Heart right ventricle (tissue), 16 donors: ENCODE results near the gene DEPP1. TPM values are rescaled to one million over a fixed set of nuclear protein-coding genes. Genes with fewer than 3 reads are reported as not detected.

Experiments used
- ATAC-seq, 8 donors: fragments of 200-7000 bp; cut with Tn5 transposase; one replicate each; pipeline ENCODE4 v1.9.1; 2020; ENCODE audit warnings: mild to moderate bottlenecking in 8 of 8, moderate library complexity in 8 of 8, moderate number of reproducible peaks in 1 of 8
- DNase-seq, 2 donors: peaks; one replicate each; pipeline ENCODE4 v3.0.0-alpha.2; 2020
- H3K27ac ChIP-seq, 10 donors: fragments of 200-600 bp; sonication (generic) in 2 of 10; one replicate each; pipeline versions ENCODE4 v1.5.0 to v1.8.0; 2020 to 2022; ENCODE audit warnings: mild to moderate bottlenecking in 3 of 10
- H3K27me3 ChIP-seq, 7 donors: fragments of 200-600 bp; one replicate each; pipeline ENCODE4 v1.8.0; 2021 to 2022; ENCODE audit warnings: mild to moderate bottlenecking in 2 of 7
- H3K36me3 ChIP-seq, 9 donors: fragments of 200-600 bp; sonication (generic) in 1 of 9; one replicate each; pipeline versions ENCODE4 v1.5.0 to v1.8.0; 2020 to 2022; ENCODE audit warnings: mild to moderate bottlenecking in 2 of 9
- H3K4me1 ChIP-seq, 9 donors: fragments of 200-600 bp; sonication (generic) in 1 of 9; one replicate each; pipeline versions ENCODE4 v1.5.0 to v1.8.0; 2020 to 2022; ENCODE audit warnings: mild to moderate bottlenecking in 4 of 9
- H3K4me3 ChIP-seq, 10 donors: fragments of 200-600 bp; sonication (generic) in 2 of 10; one replicate each; pipeline versions ENCODE4 v1.5.0 to v1.8.0; 2020 to 2022; ENCODE audit warnings: mild to moderate bottlenecking in 7 of 10, moderate library complexity in 2 of 10
- H3K9me3 ChIP-seq, 11 donors: fragments of 200-600 bp in 10 of 11; sonication (generic) in 2 of 11; one replicate each; pipeline versions ENCODE4 v1.5.0 to v1.8.0; 2013 to 2022; ENCODE audit warnings: mild to moderate bottlenecking in 2 of 11, control low read depth in 1 of 11, moderate library complexity in 1 of 11
- CTCF ChIP-seq, 9 donors: fragments of 200-600 bp; sonication (generic) in 2 of 9; IDR thresholded peaks; one replicate each; pipeline versions ENCODE4 v1.5.0 to v1.8.0; 2021 to 2022; ENCODE audit warnings: antibody characterized with exemption in 9 of 9, mild to moderate bottlenecking in 5 of 9, moderate library complexity in 1 of 9
- WGBS, 2 donors: extraction: QIAGEN DNeasy Blood & Tissue Kit; methylation state at CpG; one replicate each; pipeline ENCODE4 v1.1.7; 2013; ENCODE audit warnings: inconsistent platforms in 1 of 2; 5-methylcytosine and 5-hydroxymethylcytosine counted together
- intact Hi-C, 10 donors: fragments of 100-400 bp; cut with DNase I; formaldehyde crosslinking; loops; one replicate each; pipeline versions ENCODE4 v1.11.1 to v1.14.2; 2022
- polyA plus RNA-seq, 2 donors: library from polyadenylated mRNA; stranded (reverse); fragments of 200-250 nt; gene quantifications; one replicate each; pipeline ENCODE4 v1.2.3, GENCODE V29; 2013
- total RNA-seq, 10 donors: library from RNA; stranded (reverse); fragmentation: NEBNext Ultra II Directional in 3 of 10; extraction: Animal tissue kit (Norgen Biotek cat#: 25700) in 3 of 10; gene quantifications; one replicate each; pipeline versions ENCODE4 v1.2.1 to v1.2.4, GENCODE V29; 2021 to 2023
- donor health status: Arrhythmogenic right ventricular cardiomyopathy.
- donor health status: ischemic (EF 13 %, LVEDD 7.1; RV severe dilation, severe dysfunction).
- donor health status: healthy with polysubstance abuse.
- donor health status: DM: no; HTN: yes; CAD: no.
- donor health status: DM: no; HTN: no; CAD: no.
- donor health status: ischemic (EF 25% LVEDD 6.9; RV normal size, moderate dysfunction).
- donor health status: ischemic (EF 25% LVEDD 5.7; RV mildly dilated, moderate dysfunction).
- donor health status: healthy.
- donor health status: DM: yes; HTN: yes; CAD: no.
- donor health status: Ischemic cardiomyopathy.
- donor health status: ischemic (EF 35%, LVEDD 5.7; RV mildly dilated, moderate dysfunction).
- donor health status: nonischemic (EF 11% LVEDD 7.7; RV severe dilation, severe dysfunction).
- donor health status: DM: yes; HTN: yes; CAD: no.
- donor health status: PGD.
- donor health status: ischemic (EF 29% LVEDD 5.4; RV normal size, mild dysfunction).
- donor health status: nonischemic (EF 23%, LVEDD 6.1; RV moderate dilation, normal function).

Gene DEPP1
- total and polyA plus RNA-seq, 12 donors, result 10.0 to 172 (median 25.1) TPM

DNA sequence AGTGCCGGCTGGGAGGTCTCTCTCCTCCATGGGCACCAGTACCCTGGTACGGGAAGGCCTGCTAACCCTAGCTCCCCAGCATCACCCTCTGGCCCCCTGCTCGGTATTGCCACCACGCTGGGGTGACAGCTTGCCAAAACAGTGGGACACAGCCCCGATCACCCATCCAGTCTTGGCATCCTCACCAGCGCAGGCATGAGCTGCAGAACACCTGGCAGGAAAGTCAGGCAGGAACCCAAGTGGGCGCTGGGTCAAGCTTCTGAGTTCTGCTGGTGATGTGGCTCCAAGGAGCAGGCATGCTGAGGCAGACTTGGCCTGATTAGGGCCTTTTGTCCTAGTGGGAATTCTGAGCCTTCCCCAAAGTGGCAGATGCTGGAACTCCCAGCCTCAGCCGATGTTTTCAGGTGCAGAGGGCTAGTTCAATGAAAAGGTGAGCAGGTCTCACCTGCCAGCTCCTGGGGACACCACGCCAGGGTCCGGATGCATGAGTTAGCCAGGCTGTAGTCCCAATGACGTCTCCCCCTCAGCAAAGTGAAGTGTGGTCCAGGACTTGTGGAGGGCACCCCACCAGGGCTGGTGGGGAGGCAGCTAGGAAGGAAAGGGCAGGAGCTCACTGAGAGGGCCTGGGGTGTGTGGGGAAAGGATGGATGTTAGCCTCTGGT is 13.6 kb upstream of the DEPP1 start:
- no peak for ATAC-seq

DNA sequence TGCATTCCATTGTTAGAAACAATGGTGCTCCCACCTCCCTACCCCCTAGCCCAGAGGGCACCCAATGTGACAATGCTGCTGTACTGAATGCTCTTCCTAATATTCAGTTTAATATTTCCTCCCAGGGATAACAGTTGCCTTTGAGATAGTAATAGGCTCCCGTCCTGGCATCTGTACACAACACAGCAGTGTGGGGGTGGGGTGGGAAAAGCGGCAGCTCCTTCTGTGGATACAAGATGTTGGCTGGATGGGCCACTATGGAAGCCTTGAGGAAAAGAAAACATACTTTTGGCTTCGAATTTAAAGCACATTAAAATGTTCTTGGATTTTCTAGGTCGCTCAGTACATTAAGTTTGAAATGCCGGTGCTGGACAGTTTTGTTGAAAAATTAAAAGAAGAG is 13.0 kb upstream of the DEPP1 start:
- TF ChIP-seq CTCF (IDR thresholded peaks at IDR 0.05), result no peak
- peaks cover 0 to 79% (median 30%) of the 10 kb centered on the region in 9 donors for H3K36me3 ChIP-seq
- no peak overlapping the region for H3K4me3 ChIP-seq
- ATAC-seq (no peak), DNase-seq (peak in 1 of 2 donors; percentile 43)
- peak overlapping the region in 9 of 10 donors; percentile 21 to 99 (median 65) for H3K27ac ChIP-seq
- peaks cover 38 to 86% (median 69%) of the 10 kb centered on the region in 9 donors for H3K4me1 ChIP-seq
- WGBS, 2 donors, result 47 to 52% methylated on average over 5 of the region's 5 CpGs
- intact Hi-C loops, result loop anchor here in 4 of 10 donors (5.0 to 10.0 kb wide), 4 partner anchors 57 to 433 kb away; no protein-coding TSS in a partner anchor
- no peaks in the 10 kb centered on the region for H3K9me3 ChIP-seq
- no peaks in the 10 kb centered on the region for H3K27me3 ChIP-seq

More for the DNA sequence above, 13.6 kb upstream of the DEPP1 start:
- H3K27ac ChIP-seq, result peak overlapping the region in 9 of 10 donors; percentile 21 to 99 (median 65)
- peaks cover 43 to 89% (median 75%) of the 10 kb centered on the region in 9 donors for H3K4me1 ChIP-seq
- no peaks in the 10 kb centered on the region for H3K9me3 ChIP-seq
- intact Hi-C loops, result loop anchor here in 4 of 10 donors (5.0 to 10.0 kb wide), 4 partner anchors 57 to 433 kb away; no protein-coding TSS in a partner anchor
- no peaks in the 10 kb centered on the region for H3K27me3 ChIP-seq
- no peak for TF ChIP-seq CTCF (IDR thresholded peaks at IDR 0.05)
- no peak overlapping the region for H3K4me3 ChIP-seq
- H3K36me3 ChIP-seq, result peaks cover 0 to 73% (median 30%) of the 10 kb centered on the region in 9 donors
- 59 to 62% methylated on average over 11 of the region's 11 CpGs for WGBS, 2 donors
- DNase-seq, result peak in 1 of 2 donors; percentile 56

- H3K27me3 ChIP-seq, result no peaks in the 10 kb centered on the region
- peaks cover 0 to 85% (median 30%) of the 10 kb centered on the region in 9 donors for H3K36me3 ChIP-seq
- peak overlapping the region; percentile 27 to 99 (median 61) for H3K27ac ChIP-seq
- H3K4me1 ChIP-seq, result peaks cover 32 to 86% (median 68%) of the 10 kb centered on the region in 9 donors
- TF ChIP-seq CTCF (IDR thresholded peaks at IDR 0.05), result no peak
- H3K4me3 ChIP-seq, result no peak overlapping the region
- H3K9me3 ChIP-seq, result no peaks in the 10 kb centered on the region
- intact Hi-C loops, result loop anchor here in 5 of 10 donors (1.0 to 10.0 kb wide), 5 partner anchors 56 to 434 kb away; no protein-coding TSS in a partner anchor
- ATAC-seq, result no peak
- peak in 1 of 2 donors; percentile 11 for DNase-seq
- 95 to 96% methylated on average over 7 of the region's 7 CpGs for WGBS, 2 donors
These were observed 12.4 kb upstream of the DEPP1 start for GRCh38 chr10:44990965-44991364.

- ATAC-seq, result peak in 7 of 8 donors; percentile 33 to 66 (median 54)
These were observed 11.7 kb upstream of the DEPP1 start for GRCh38 chr10:44990302-44990655.

More at GRCh38 chr10:44990302-44990655, 11.7 kb upstream of the DEPP1 start:
- Histone ChIP-seq H3K27ac (peak overlapping the region; percentile 8 to 99 (median 61)), H3K4me1 (peaks cover 30 to 86% (median 68%) of the 10 kb centered on the region in 9 donors), H3K9me3 (no peaks in the 10 kb centered on the region), H3K4me3 (no peak overlapping the region), H3K27me3 (no peaks in the 10 kb centered on the region), H3K36me3 (peaks cover 0 to 92% (median 35%) of the 10 kb centered on the region in 9 donors)
- intact Hi-C loops, result loop anchor here in 5 of 10 donors (1.0 to 10.0 kb wide), 5 partner anchors 55 to 435 kb away; no protein-coding TSS in a partner anchor
- peak in 1 of 2 donors; percentile 42 for DNase-seq
- WGBS, 2 donors, result 10 to 37% methylated on average over 8 of the region's 8 CpGs
- peak in 8 of 9 donors; percentile 36 to 65 (median 44) for TF ChIP-seq CTCF (IDR thresholded peaks at IDR 0.05)
